Left ventricle myocardium inferior (tissue), 1 donor: ENCODE data around the gene ISM1. TPM values are rescaled to one million over a fixed set of nuclear protein-coding genes. Genes with fewer than 3 reads are reported as not detected.

Experiments used
- DNase-seq: peaks from one replicate; pipeline ENCODE4 v3.0.0-alpha.2; 2020
- H3K27ac ChIP-seq: fragments of 200-600 bp; replicated peaks from 2 replicates; pipeline ENCODE4 v1.8.0; 2021
- H3K27me3 ChIP-seq: fragments of 200-600 bp; 2 replicates; pipeline ENCODE4 v1.8.0; 2021; ENCODE audit warnings: low read depth
- H3K36me3 ChIP-seq: fragments of 200-600 bp; 2 replicates; pipeline ENCODE4 v1.8.0; 2021
- H3K4me1 ChIP-seq: fragments of 200-600 bp; 2 replicates; pipeline ENCODE4 v1.8.0; 2021
- H3K4me3 ChIP-seq: fragments of 200-600 bp; 2 replicates; pipeline ENCODE4 v1.8.0; 2021; ENCODE audit warnings: mild to moderate bottlenecking, moderate library complexity
- H3K9me3 ChIP-seq: fragments of 200-600 bp; replicated peaks from 2 replicates; pipeline ENCODE4 v1.8.0; 2021
- CTCF ChIP-seq: fragments of 200-600 bp; IDR thresholded peaks from 2 replicates; pipeline ENCODE4 v1.8.0; 2021; ENCODE audit warnings: antibody characterized with exemption, mild to moderate bottlenecking, borderline replicate concordance
- intact Hi-C: fragments of 100-400 bp; cut with micrococcal nuclease; formaldehyde crosslinking; loops from one replicate; pipeline ENCODE4 v1.11.0; 2022
- total RNA-seq: library from RNA; stranded (reverse); fragmentation: NEBNext Ultra II Directional; extraction: Animal tissue kit (Norgen Biotek cat#: 25700); gene quantifications from one replicate; pipeline ENCODE4 v1.2.1, GENCODE V29; 2021
- donor health status: DM: no; HTN: yes; CAD: no; lungs with severe emphysema.

Gene ISM1
- total RNA-seq, 1 donor from 2014 or later = 1.3 TPM

GRCh38 chr20:13342469-13343242, 121.6 kb downstream of the ISM1 start:
- TF ChIP-seq CTCF = no peak
- no peak overlapping the region for H3K27ac ChIP-seq
- DNase-seq = no peak
- intact Hi-C loops = loop anchor here (10.0 kb wide), 1 partner anchor 772 kb away; no protein-coding TSS in a partner anchor
- no peaks in the 10 kb centered on the region for H3K4me1 ChIP-seq
- H3K27me3 ChIP-seq = no peaks in the 10 kb centered on the region
- no peaks in the 10 kb centered on the region for H3K9me3 ChIP-seq
- no peak overlapping the region for H3K4me3 ChIP-seq
- H3K36me3 ChIP-seq = no peaks in the 10 kb centered on the region

- TF ChIP-seq CTCF = no peak
- H3K4me3 ChIP-seq = no peak overlapping the region
- intact Hi-C loops = loop anchor here (10.0 kb wide), 1 partner anchor 770 kb away; no protein-coding TSS in a partner anchor
- no peaks in the 10 kb centered on the region for H3K36me3 ChIP-seq
- no peaks in the 10 kb centered on the region for H3K9me3 ChIP-seq
- no peaks in the 10 kb centered on the region for H3K27me3 ChIP-seq
- no peaks in the 10 kb centered on the region for H3K4me1 ChIP-seq
- no peak for DNase-seq
- no peak overlapping the region for H3K27ac ChIP-seq
Measured at GRCh38 chr20:13344671-13345070, 123.6 kb downstream of the ISM1 start.

GRCh38 chr20:13348311-13349234, 127.5 kb downstream of the ISM1 start:
- intact Hi-C loops = loop anchor here (10.0 kb wide), 1 partner anchor 766 kb away; no protein-coding TSS in a partner anchor
- peaks cover 2% of the 10 kb centered on the region for H3K9me3 ChIP-seq
- TF ChIP-seq CTCF = no peak
- H3K27ac ChIP-seq = no peak overlapping the region
- no peaks in the 10 kb centered on the region for H3K27me3 ChIP-seq
- H3K36me3 ChIP-seq = no peaks in the 10 kb centered on the region
- no peaks in the 10 kb centered on the region for H3K4me1 ChIP-seq
- DNase-seq = no peak
- no peak overlapping the region for H3K4me3 ChIP-seq

- Histone ChIP-seq H3K9me3 (peaks cover 8% of the 10 kb centered on the region), H3K27ac (no peak overlapping the region), H3K4me3 (no peak overlapping the region), H3K36me3 (no peaks in the 10 kb centered on the region), H3K27me3 (no peaks in the 10 kb centered on the region), H3K4me1 (no peaks in the 10 kb centered on the region)
- no peak for TF ChIP-seq CTCF
- no peak for DNase-seq
- intact Hi-C loops = loop anchor here (10.0 kb wide), 1 partner anchor 766 kb away; no protein-coding TSS in a partner anchor
Measured at GRCh38 chr20:13349235-13349604, 128.1 kb downstream of the ISM1 start.

Other genes with a start within 250 kb of the ISM1 start
- 9.0 TPM for gene SPTLC3, start 212.3 kb upstream of the ISM1 start, total RNA-seq